OCI-LY7 (cell line): ENCODE measurements around the gene ARL13A. TPM values are rescaled to one million over a fixed set of nuclear protein-coding genes. Genes with fewer than 3 reads are reported as not detected.

Experiments
- BruUV-seq: library from RNA; stranded (reverse); fragments of 400-500 nt; replicated peaks from 2 replicates; lab custom pipeline; 2021; lab: Mats Ljungman, UMichigan
- CTCF ChIA-PET: fragments of 300-600 bp; sonication (Branson Sonifier 250); formaldehyde crosslinking; loops from one replicate; lab custom pipeline; 2022; ENCODE audit warnings: antibody characterized with exemption; ENCODE audit not compliant: unreplicated experiment; lab: Charles Lee
- POLR2A ChIA-PET: fragments of 300-600 bp; sonication (Branson Sonifier 250); formaldehyde crosslinking; loops from one replicate; lab custom pipeline; 2022; ENCODE audit warnings: antibody characterized with exemption; lab: Charles Lee
- DNase-seq: peaks from one replicate; pipeline ENCODE4 v3.0.0-alpha.2; 2015; ENCODE audit warnings: low spot score
- H2AFZ ChIP-seq: fragments of 200-600 bp; sonication (generic), shearing (Covaris generic); 2 replicates; pipeline ENCODE4 v1.6.1; 2014; ENCODE audit warnings: mild to moderate bottlenecking, antibody characterized with exemption, low read length, moderate library complexity
- H3K27ac ChIP-seq: fragments of 200-600 bp; sonication (generic); 2 replicates; pipeline ENCODE4 v1.5.1; 2014; ENCODE audit warnings: mixed run types, low read depth, mild to moderate bottlenecking, moderate library complexity, low read length, inconsistent platforms; ENCODE audit not compliant: poor library complexity, severe bottlenecking
- H3K36me3 ChIP-seq: fragments of 200-600 bp; sonication (generic); 2 replicates; pipeline ENCODE4 v1.6.1; 2014; ENCODE audit warnings: mild to moderate bottlenecking, antibody characterized with exemption, low read length, moderate library complexity, mixed read lengths; ENCODE audit not compliant: insufficient read depth
- H3K4me1 ChIP-seq: fragments of 200-600 bp; sonication (generic); 2 replicates; pipeline ENCODE4 v1.5.1; 2014; ENCODE audit warnings: mild to moderate bottlenecking, low read length; ENCODE audit not compliant: insufficient read depth, poor library complexity, severe bottlenecking
- H3K4me2 ChIP-seq: fragments of 200-600 bp; sonication (generic); 2 replicates; pipeline ENCODE4 v1.6.1; 2014; ENCODE audit warnings: mild to moderate bottlenecking, low read length
- H3K4me3 ChIP-seq: fragments of 200-600 bp; sonication (generic); 2 replicates; pipeline ENCODE4 v1.5.1; 2014; ENCODE audit warnings: mild to moderate bottlenecking, low read depth, low read length; ENCODE audit not compliant: poor library complexity, severe bottlenecking
- H3K79me2 ChIP-seq: fragments of 200-600 bp; sonication (generic); 2 replicates; pipeline ENCODE4 v1.6.1; 2016; ENCODE audit warnings: low read depth, mild to moderate bottlenecking, low read length, moderate library complexity, mixed read lengths; ENCODE audit not compliant: insufficient read depth
- H3K9me2 ChIP-seq: fragments of 200-600 bp; sonication (generic); 2 replicates; pipeline ENCODE4 v1.6.1; 2016; ENCODE audit warnings: mild to moderate bottlenecking, low read length, mixed read lengths; ENCODE audit not compliant: insufficient read depth
- H3K9me3 ChIP-seq: fragments of 200-600 bp; sonication (generic); 2 replicates; pipeline ENCODE4 v1.6.1; 2014; ENCODE audit warnings: mild to moderate bottlenecking, mixed run types, low read length, mixed read lengths
- H4K20me1 ChIP-seq: fragments of 200-600 bp; sonication (generic); 2 replicates; pipeline ENCODE4 v1.6.1; 2014; ENCODE audit warnings: mild to moderate bottlenecking, antibody characterized with exemption, low read length, moderate library complexity, mixed read lengths; ENCODE audit not compliant: insufficient read depth
- EZH2phosphoT487 ChIP-seq: fragments of 200-600 bp; sonication (generic); IDR thresholded peaks from 2 replicates; pipeline ENCODE4 v1.6.1; 2018; ENCODE audit warnings: low read depth, borderline replicate concordance, mild to moderate bottlenecking, mixed run types, antibody characterized with exemption, low read length, moderate library complexity, mixed read lengths
- intact Hi-C: fragments of 100-400 bp; cut with micrococcal nuclease; formaldehyde crosslinking; loops from one replicate; pipeline ENCODE4 v1.10.0; 2022; ENCODE audit not compliant: unreplicated experiment
- total RNA-seq, 2 experiments: library from RNA; depleted of rRNA in 1 of 2; stranded (reverse); fragments of >200 nt in 1 of 2; shearing (Covaris generic) in 1 of 2; gene quantifications; 2 replicates each; pipeline ENCODE4 v1.2.3, GENCODE V29; 2014 to 2022
- TF ChIP-seq, protein P1 (sequence below): fragments of 200-600 bp; sonication (generic); conservative IDR thresholded peaks from 2 replicates; pipeline ENCODE4 v1.5.1; 2014; ENCODE audit warnings: mild to moderate bottlenecking, antibody characterized with exemption, low read length, moderate library complexity, mixed read lengths

The ARL13A gene
- total RNA-seq, 2 experiments from 2014 or later, result not detected

- TF ChIP-seq EZH2phosphoT487, result no peak
- TF ChIP-seq, protein P1, sequence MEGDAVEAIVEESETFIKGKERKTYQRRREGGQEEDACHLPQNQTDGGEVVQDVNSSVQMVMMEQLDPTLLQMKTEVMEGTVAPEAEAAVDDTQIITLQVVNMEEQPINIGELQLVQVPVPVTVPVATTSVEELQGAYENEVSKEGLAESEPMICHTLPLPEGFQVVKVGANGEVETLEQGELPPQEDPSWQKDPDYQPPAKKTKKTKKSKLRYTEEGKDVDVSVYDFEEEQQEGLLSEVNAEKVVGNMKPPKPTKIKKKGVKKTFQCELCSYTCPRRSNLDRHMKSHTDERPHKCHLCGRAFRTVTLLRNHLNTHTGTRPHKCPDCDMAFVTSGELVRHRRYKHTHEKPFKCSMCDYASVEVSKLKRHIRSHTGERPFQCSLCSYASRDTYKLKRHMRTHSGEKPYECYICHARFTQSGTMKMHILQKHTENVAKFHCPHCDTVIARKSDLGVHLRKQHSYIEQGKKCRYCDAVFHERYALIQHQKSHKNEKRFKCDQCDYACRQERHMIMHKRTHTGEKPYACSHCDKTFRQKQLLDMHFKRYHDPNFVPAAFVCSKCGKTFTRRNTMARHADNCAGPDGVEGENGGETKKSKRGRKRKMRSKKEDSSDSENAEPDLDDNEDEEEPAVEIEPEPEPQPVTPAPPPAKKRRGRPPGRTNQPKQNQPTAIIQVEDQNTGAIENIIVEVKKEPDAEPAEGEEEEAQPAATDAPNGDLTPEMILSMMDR, result no peak
- Histone ChIP-seq H2AFZ (no peak overlapping the region), H3K4me2 (no peak overlapping the region), H4K20me1 (no peaks in the 10 kb centered on the region), H3K9me2 (no peaks in the 10 kb centered on the region), H3K4me3 (no peak overlapping the region), H3K9me3 (no peaks in the 10 kb centered on the region), H3K36me3 (no peaks in the 10 kb centered on the region), H3K4me1 (no peaks in the 10 kb centered on the region), H3K79me2 (no peaks in the 10 kb centered on the region), H3K27ac (no peak overlapping the region)
- DNase-seq, result no peak
- no TSS peak for BruUV-seq
- ChIA-PET CTCF (no interaction called here), POLR2A (no interaction called here)
- intact Hi-C loops, result no loop called here
These were observed 3.9 kb downstream of the ARL13A start for GRCh38 chrX:100973411-100973810.

DNA sequence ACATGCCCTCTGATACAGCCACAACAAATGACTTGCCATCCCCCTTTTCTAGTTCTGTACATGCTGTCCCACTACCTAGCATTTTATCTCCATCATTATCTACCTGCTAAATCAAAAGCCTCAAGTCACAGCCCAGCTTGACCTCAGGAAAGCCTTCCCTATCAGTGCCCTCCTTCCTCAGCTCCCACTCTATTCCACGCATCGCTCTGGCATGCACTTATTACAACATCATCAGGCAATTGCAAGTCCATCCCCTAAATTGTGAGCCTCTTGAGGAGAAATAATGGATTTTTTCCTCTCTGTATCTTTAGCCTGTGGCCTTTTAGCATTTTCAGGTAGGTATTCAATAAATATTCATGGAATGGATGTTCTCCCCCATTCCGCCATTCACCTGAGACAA lies 5.7 kb downstream of the ARL13A start:
- ChIA-PET CTCF (interaction anchor here (0.6 kb wide), 1 partner anchor 561 kb away, joined by 3 read pairs; no protein-coding TSS in a partner anchor), POLR2A (interaction anchor here (1.0 kb wide), 1 partner anchor 50 kb away, joined by 3 read pairs; no protein-coding TSS in a partner anchor)
- no peak for DNase-seq
- no peaks in the 10 kb centered on the region for H3K79me2 ChIP-seq
- H4K20me1 ChIP-seq, result no peaks in the 10 kb centered on the region
- no peak for TF ChIP-seq EZH2phosphoT487
- TF ChIP-seq, protein P1, result no peak
- H3K9me3 ChIP-seq, result no peaks in the 10 kb centered on the region
- H3K4me2 ChIP-seq, result no peak overlapping the region
- no peak overlapping the region for H3K4me3 ChIP-seq
- H2AFZ ChIP-seq, result no peak overlapping the region
- intact Hi-C loops, result no loop called here
- H3K9me2 ChIP-seq, result no peaks in the 10 kb centered on the region
- no peak overlapping the region for H3K27ac ChIP-seq
- BruUV-seq, result no TSS peak
- H3K36me3 ChIP-seq, result no peaks in the 10 kb centered on the region
- no peaks in the 10 kb centered on the region for H3K4me1 ChIP-seq

- no peak overlapping the region for H3K4me3 ChIP-seq
- H4K20me1 ChIP-seq, result no peaks in the 10 kb centered on the region
- BruUV-seq, result no TSS peak
- H3K36me3 ChIP-seq, result no peaks in the 10 kb centered on the region
- H3K4me1 ChIP-seq, result no peaks in the 10 kb centered on the region
- H3K27ac ChIP-seq, result no peak overlapping the region
- no peak overlapping the region for H3K4me2 ChIP-seq
- POLR2A ChIA-PET, result no interaction called here
- H3K9me3 ChIP-seq, result no peaks in the 10 kb centered on the region
- no peaks in the 10 kb centered on the region for H3K79me2 ChIP-seq
- CTCF ChIA-PET, result no interaction called here
- no peak overlapping the region for H2AFZ ChIP-seq
- H3K9me2 ChIP-seq, result no peaks in the 10 kb centered on the region
- intact Hi-C loops, result no loop called here
- TF ChIP-seq EZH2phosphoT487, result no peak
- TF ChIP-seq, protein P1, result no peak
- DNase-seq, result no peak
These were observed 6.7 kb downstream of the ARL13A start for GRCh38 chrX:100976211-100976610.
